GM12875 (cell line): ENCODE results near the gene ZNF557.

Experiments used
- H3K4me3 ChIP-seq: one replicate; pipeline ENCODE4 v1.5.1; 2011; ENCODE audit warnings: low read depth, low read length, control low read depth
- TF ChIP-seq, protein P1 (sequence below): IDR thresholded peaks from 2 replicates; pipeline ENCODE4 v1.5.1; 2011; ENCODE audit warnings: low read depth, mild to moderate bottlenecking, control low read depth, inconsistent platforms, low read length, moderate library complexity, borderline replicate concordance; ENCODE audit not compliant: insufficient read depth

Gene ZNF557

DNA sequence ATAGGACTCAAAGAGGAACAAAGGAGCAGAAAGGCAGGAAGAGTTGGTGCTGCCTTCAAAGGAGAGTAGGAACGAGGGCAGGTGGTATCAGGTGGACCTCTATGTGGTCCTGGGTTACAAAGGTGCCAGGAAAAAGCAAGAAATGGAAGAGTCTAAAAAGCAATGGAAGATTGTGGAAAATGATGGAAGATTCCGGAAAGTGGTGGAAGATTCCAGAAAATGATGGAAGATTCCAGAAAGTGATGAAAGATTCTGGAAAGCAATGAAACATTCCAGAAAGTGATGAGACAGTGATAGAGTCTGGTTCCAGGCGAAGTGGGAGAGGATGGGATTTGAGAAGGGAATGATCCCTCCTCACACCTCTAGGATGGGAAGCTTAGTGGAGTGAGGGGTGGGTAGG, 55.3 kb downstream of the ZNF557 start:
- H3K4me3 ChIP-seq = no peak overlapping the region
- TF ChIP-seq, protein P1, sequence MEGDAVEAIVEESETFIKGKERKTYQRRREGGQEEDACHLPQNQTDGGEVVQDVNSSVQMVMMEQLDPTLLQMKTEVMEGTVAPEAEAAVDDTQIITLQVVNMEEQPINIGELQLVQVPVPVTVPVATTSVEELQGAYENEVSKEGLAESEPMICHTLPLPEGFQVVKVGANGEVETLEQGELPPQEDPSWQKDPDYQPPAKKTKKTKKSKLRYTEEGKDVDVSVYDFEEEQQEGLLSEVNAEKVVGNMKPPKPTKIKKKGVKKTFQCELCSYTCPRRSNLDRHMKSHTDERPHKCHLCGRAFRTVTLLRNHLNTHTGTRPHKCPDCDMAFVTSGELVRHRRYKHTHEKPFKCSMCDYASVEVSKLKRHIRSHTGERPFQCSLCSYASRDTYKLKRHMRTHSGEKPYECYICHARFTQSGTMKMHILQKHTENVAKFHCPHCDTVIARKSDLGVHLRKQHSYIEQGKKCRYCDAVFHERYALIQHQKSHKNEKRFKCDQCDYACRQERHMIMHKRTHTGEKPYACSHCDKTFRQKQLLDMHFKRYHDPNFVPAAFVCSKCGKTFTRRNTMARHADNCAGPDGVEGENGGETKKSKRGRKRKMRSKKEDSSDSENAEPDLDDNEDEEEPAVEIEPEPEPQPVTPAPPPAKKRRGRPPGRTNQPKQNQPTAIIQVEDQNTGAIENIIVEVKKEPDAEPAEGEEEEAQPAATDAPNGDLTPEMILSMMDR = no peak

DNA sequence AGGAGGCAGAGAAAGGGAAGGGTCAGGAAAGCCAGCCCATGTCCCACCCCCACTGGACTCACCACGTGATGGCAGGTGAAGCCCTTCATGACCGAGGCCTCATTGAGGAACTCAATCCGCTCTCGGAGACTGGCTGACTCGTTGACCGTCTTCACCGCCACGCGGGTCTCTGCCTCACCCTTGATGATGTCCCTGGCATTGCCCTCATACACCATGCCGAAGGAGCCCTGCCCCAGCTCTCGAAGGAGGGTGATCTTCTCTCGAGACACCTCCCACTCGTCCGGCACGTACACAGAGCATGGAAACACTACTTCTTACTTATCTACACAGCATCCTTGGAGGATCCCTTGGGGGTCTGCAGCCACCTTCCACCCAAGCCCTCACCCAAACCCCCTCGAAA, 55.7 kb downstream of the ZNF557 start:
- TF ChIP-seq, protein P1 = no peak
- H3K4me3 ChIP-seq = no peak overlapping the region

DNA sequence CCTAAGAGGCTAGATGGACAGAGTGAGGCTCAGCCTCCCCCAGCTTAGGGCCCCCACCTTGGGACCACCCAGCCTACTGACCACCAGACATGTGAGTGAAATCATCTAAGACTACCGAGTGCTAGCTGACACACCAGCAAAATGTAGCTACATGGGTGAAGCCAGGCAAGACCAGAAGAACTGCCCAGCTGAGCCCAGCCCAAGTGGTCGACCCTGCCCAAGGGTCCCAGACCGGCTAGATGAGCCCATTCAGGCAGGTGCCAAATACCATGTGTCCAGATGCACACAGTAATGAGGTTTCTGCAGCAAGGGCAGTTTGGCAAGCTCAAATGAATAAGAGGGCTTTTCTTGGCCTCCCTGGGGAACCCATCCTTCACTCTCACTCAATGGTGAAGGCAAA, 56.6 kb downstream of the ZNF557 start:
- TF ChIP-seq, protein P1 = no peak
- no peak overlapping the region for H3K4me3 ChIP-seq

DNA sequence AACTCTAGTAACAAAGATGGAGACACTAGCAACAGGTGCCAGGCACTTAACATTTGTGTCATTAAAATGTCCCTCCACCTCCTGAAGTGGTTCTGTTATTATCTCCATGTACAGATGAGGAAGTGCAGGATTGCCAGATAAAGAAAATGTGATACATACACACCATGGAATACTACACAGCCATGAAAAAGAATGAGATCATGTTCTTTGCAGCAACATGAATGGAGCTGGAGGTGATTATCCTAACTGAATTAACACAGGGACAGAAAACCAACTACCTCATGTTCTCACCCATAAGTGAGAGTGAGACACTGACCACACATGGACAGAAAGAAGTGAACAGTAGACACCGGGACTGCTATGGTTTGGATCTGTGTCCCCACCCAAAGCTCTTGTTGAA, 60.5 kb downstream of the ZNF557 start:
- TF ChIP-seq, protein P1 = no peak
- H3K4me3 ChIP-seq = no peak overlapping the region

DNA sequence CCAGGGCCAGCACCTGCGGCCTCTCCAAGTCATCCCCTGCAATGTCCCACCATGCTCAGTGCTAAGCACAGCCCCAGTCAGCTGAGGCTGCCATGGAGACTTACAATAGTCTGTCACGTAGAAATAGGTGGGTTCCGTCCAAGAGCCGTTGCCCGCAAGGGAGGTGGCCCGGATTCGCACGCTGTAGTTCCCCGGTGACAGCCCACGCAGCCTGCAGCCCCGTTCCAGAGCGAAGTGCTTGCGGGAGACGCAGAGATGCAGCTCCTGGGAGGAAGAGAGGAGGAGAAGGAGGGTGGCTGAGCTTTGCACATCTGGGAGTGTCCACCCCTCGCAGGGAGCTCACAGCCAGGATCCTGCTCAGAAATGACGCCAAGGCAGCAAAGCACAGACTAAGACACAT, 62.6 kb downstream of the ZNF557 start:
- H3K4me3 ChIP-seq = no peak overlapping the region

DNA sequence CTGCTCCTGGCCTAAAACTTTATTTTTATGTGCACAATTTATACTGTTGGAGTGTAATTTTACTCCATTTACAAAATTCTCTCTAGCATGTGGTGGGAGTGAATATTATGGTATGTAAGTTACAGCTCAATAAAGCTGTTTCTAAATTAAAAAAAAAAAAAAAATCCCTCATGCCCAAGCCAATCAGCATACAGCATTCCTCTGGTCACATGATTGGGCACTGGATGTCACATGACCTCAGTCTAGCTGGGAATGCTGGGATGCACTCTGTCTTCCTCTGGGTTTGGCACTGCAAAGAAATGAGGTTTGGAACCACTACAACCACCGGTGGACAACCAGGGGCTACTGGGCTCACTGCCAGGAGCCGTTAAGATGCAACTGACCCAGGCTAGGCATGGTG, 67.6 kb downstream of the ZNF557 start:
- TF ChIP-seq, protein P1 = no peak

More for the DNA sequence above, 62.6 kb downstream of the ZNF557 start:
- TF ChIP-seq, protein P1 = no peak

More for the DNA sequence above, 67.6 kb downstream of the ZNF557 start:
- H3K4me3 ChIP-seq = no peak overlapping the region
